HEK293 (cell line): Measurements from ENCODE around the gene FCHO2.

Experiments used
- CTCF ChIP-seq: fragments of 450-650 bp; formaldehyde crosslinking; IDR thresholded peaks from 2 replicates; pipeline ENCODE4 v1.5.1; 2016; ENCODE audit warnings: missing biosample characterization, missing genetic modification characterization
- GFI1B ChIP-seq: fragments of 450-650 bp; formaldehyde crosslinking; IDR thresholded peaks from 2 replicates; pipeline ENCODE4 v1.5.1; 2016; ENCODE audit warnings: missing biosample characterization, missing genetic modification characterization
- KLF10 ChIP-seq: fragments of 450-650 bp; IDR thresholded peaks from 2 replicates; pipeline ENCODE4 v1.5.1; 2018; ENCODE audit warnings: missing biosample characterization, mild to moderate bottlenecking, missing genetic modification characterization
- KLF16 ChIP-seq: fragments of 450-650 bp; formaldehyde crosslinking; IDR thresholded peaks from 2 replicates; pipeline ENCODE4 v1.5.1; 2017; ENCODE audit warnings: missing biosample characterization, missing genetic modification characterization
- KLF17 ChIP-seq: fragments of 450-650 bp; formaldehyde crosslinking; IDR thresholded peaks from 2 replicates; pipeline ENCODE4 v1.5.1; 2016; ENCODE audit warnings: missing biosample characterization, missing genetic modification characterization
- PRDM6 ChIP-seq: fragments of 450-650 bp; formaldehyde crosslinking; IDR thresholded peaks from 2 replicates; pipeline ENCODE4 v1.5.1; 2017; ENCODE audit warnings: missing biosample characterization, missing genetic modification characterization
- SP2 ChIP-seq: fragments of 450-650 bp; formaldehyde crosslinking; IDR thresholded peaks from 2 replicates; pipeline ENCODE4 v1.5.1; 2016; ENCODE audit warnings: missing biosample characterization, missing genetic modification characterization
- ZBTB10 ChIP-seq: fragments of 450-650 bp; formaldehyde crosslinking; IDR thresholded peaks from 2 replicates; pipeline ENCODE4 v1.5.1; 2016; ENCODE audit warnings: missing biosample characterization, missing genetic modification characterization
- ZFP3 ChIP-seq: fragments of 450-650 bp; formaldehyde crosslinking; IDR thresholded peaks from 2 replicates; pipeline ENCODE4 v1.5.1; 2016; ENCODE audit warnings: low read depth, missing biosample characterization, missing genetic modification characterization
- ZNF2 ChIP-seq: fragments of 450-650 bp; formaldehyde crosslinking; IDR thresholded peaks from 2 replicates; pipeline ENCODE4 v1.5.1; 2016; ENCODE audit warnings: missing biosample characterization, missing genetic modification characterization
- ZNF23 ChIP-seq: fragments of 450-650 bp; formaldehyde crosslinking; IDR thresholded peaks from 2 replicates; pipeline ENCODE4 v1.5.1; 2016; ENCODE audit warnings: missing biosample characterization, missing genetic modification characterization, borderline replicate concordance
- ZNF274 ChIP-seq, 2 experiments: fragments of 200-500 bp in 1 of 2; fragments of 450-650 bp in 1 of 2; sonication (Bioruptor generic) in 1 of 2; formaldehyde crosslinking in 1 of 2; IDR thresholded peaks; 2 replicates each; pipeline versions ENCODE4 v1.5.1 to v1.6.1; 2014 to 2016; ENCODE audit warnings: borderline replicate concordance in 1 of 2, inconsistent platforms in 1 of 2, low read length in 1 of 2, missing biosample characterization in 1 of 2, missing genetic modification characterization in 1 of 2
- TF ChIP-seq, protein P1 (sequence below): fragments of 450-650 bp; formaldehyde crosslinking; IDR thresholded peaks from 2 replicates; pipeline ENCODE4 v1.5.1; 2016; ENCODE audit warnings: missing biosample characterization, missing genetic modification characterization
- TF ChIP-seq, protein P2 (sequence below): fragments of 450-650 bp; formaldehyde crosslinking; IDR thresholded peaks from 2 replicates; pipeline ENCODE4 v1.5.1; 2016; ENCODE audit warnings: missing biosample characterization, missing genetic modification characterization, low read depth

- TF ChIP-seq CTCF, result no peak
- TF ChIP-seq GFI1B (tag by site-specific recombination), result no peak
- no peak for TF ChIP-seq KLF17
- TF ChIP-seq PRDM6 (tag by site-specific recombination), result no peak
- no peak for TF ChIP-seq SP2 (tag by site-specific recombination)
- TF ChIP-seq KLF16 (tag by site-specific recombination), result no peak
- no peak for TF ChIP-seq ZNF23
- no peak for TF ChIP-seq ZNF2 (tag by site-specific recombination)
- TF ChIP-seq ZBTB10 (tag by site-specific recombination), result no peak
- no peak for TF ChIP-seq ZNF274 (IDR thresholded peaks at IDR 0.05; ENCODE audit: low read length)
- TF ChIP-seq ZNF274 (tag by site-specific recombination; IDR thresholded peaks at IDR 0.05; ENCODE audit: borderline replicate concordance), result no peak
- no peak for TF ChIP-seq KLF10 (tag by site-specific recombination)
- TF ChIP-seq, protein P1, sequence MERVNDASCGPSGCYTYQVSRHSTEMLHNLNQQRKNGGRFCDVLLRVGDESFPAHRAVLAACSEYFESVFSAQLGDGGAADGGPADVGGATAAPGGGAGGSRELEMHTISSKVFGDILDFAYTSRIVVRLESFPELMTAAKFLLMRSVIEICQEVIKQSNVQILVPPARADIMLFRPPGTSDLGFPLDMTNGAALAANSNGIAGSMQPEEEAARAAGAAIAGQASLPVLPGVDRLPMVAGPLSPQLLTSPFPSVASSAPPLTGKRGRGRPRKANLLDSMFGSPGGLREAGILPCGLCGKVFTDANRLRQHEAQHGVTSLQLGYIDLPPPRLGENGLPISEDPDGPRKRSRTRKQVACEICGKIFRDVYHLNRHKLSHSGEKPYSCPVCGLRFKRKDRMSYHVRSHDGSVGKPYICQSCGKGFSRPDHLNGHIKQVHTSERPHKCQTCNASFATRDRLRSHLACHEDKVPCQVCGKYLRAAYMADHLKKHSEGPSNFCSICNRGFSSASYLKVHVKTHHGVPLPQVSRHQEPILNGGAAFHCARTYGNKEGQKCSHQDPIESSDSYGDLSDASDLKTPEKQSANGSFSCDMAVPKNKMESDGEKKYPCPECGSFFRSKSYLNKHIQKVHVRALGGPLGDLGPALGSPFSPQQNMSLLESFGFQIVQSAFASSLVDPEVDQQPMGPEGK (tag by site-specific recombination), result no peak
- TF ChIP-seq ZFP3 (tag by site-specific recombination), result no peak
- TF ChIP-seq, protein P2, sequence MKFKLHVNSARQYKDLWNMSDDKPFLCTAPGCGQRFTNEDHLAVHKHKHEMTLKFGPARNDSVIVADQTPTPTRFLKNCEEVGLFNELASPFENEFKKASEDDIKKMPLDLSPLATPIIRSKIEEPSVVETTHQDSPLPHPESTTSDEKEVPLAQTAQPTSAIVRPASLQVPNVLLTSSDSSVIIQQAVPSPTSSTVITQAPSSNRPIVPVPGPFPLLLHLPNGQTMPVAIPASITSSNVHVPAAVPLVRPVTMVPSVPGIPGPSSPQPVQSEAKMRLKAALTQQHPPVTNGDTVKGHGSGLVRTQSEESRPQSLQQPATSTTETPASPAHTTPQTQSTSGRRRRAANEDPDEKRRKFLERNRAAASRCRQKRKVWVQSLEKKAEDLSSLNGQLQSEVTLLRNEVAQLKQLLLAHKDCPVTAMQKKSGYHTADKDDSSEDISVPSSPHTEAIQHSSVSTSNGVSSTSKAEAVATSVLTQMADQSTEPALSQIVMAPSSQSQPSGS (tag by site-specific recombination), result no peak
These were observed 125.3 kb downstream of the FCHO2 start for GRCh38 chr5:73081093-73081492.
